Activated gamma-delta T cell treated with Interleukin-2 at 50 U/mL for 16 hours (primary cell): ENCODE results near the gene CNOT9.

Source experiments
- DNase-seq: peaks from one replicate; pipeline ENCODE4 v3.0.0-alpha.2; 2020

CNOT9 gene

GRCh38 chr2:218578272-218578877 is 9.7 kb downstream of the CNOT9 start:
- no peak for DNase-seq

- no peak for DNase-seq
These were observed 13.4 kb downstream of the CNOT9 start for GRCh38 chr2:218582076-218582475.

GRCh38 chr2:218583983-218584850 is 15.6 kb downstream of the CNOT9 start:
- DNase-seq = no peak

- no peak for DNase-seq
These were observed 16.9 kb downstream of the CNOT9 start for GRCh38 chr2:218585541-218585940.

- DNase-seq = no peak
These were observed 36.8 kb downstream of the CNOT9 start for GRCh38 chr2:218605432-218605831.

GRCh38 chr2:218607436-218608115 is 38.9 kb downstream of the CNOT9 start, which contains the start of gene PLCD4:
PLCD4 (plus strand) TSS chr2:218607899; CDS start chr2:218615740, 7,841 bp downstream.
- no peak for DNase-seq

GRCh38 chr2:218615868-218616315 is 47.3 kb downstream of the CNOT9 start:
- DNase-seq = no peak

- no peak for DNase-seq
These were observed 49.6 kb downstream of the CNOT9 start for GRCh38 chr2:218618102-218618860.

- no peak for DNase-seq
These were observed 52.4 kb downstream of the CNOT9 start for GRCh38 chr2:218621007-218621406.

GRCh38 chr2:218622606-218623365 is 54.1 kb downstream of the CNOT9 start:
- no peak for DNase-seq

- no peak for DNase-seq
These were observed 54.7 kb downstream of the CNOT9 start for GRCh38 chr2:218623366-218623705.

- no peak for DNase-seq
These were observed 57.7 kb downstream of the CNOT9 start for GRCh38 chr2:218626369-218626768.

GRCh38 chr2:218627939-218628338 is 59.3 kb downstream of the CNOT9 start:
- no peak for DNase-seq

- no peak for DNase-seq
These were observed 63.2 kb downstream of the CNOT9 start for GRCh38 chr2:218631837-218632236.

- DNase-seq = no peak
These were observed 67.1 kb downstream of the CNOT9 start for GRCh38 chr2:218635719-218636118.

- DNase-seq = no peak
These were observed 69.7 kb downstream of the CNOT9 start for GRCh38 chr2:218638372-218638771.

GRCh38 chr2:218642121-218642656 is 73.5 kb downstream of the CNOT9 start:
- no peak for DNase-seq

GRCh38 chr2:218642786-218643185 is 74.1 kb downstream of the CNOT9 start:
- no peak for DNase-seq

- no peak for DNase-seq
These were observed 75.2 kb downstream of the CNOT9 start for GRCh38 chr2:218643751-218644310.

- no peak for DNase-seq
These were observed 76.1 kb downstream of the CNOT9 start for GRCh38 chr2:218644721-218645120.

- no peak for DNase-seq
These were observed 76.5 kb downstream of the CNOT9 start for GRCh38 chr2:218645126-218645525.
